GM12873 (cell line): ENCODE results near the gene TRAIP.

Source experiments
- TF ChIP-seq, protein P1 (sequence below): IDR thresholded peaks from 2 replicates; pipeline ENCODE4 v1.5.1; 2012; ENCODE audit warnings: low read depth, mild to moderate bottlenecking, moderate library complexity, low read length, control low read depth; ENCODE audit not compliant: insufficient read depth; ENCODE audit errors: missing control alignments

TRAIP gene

DNA sequence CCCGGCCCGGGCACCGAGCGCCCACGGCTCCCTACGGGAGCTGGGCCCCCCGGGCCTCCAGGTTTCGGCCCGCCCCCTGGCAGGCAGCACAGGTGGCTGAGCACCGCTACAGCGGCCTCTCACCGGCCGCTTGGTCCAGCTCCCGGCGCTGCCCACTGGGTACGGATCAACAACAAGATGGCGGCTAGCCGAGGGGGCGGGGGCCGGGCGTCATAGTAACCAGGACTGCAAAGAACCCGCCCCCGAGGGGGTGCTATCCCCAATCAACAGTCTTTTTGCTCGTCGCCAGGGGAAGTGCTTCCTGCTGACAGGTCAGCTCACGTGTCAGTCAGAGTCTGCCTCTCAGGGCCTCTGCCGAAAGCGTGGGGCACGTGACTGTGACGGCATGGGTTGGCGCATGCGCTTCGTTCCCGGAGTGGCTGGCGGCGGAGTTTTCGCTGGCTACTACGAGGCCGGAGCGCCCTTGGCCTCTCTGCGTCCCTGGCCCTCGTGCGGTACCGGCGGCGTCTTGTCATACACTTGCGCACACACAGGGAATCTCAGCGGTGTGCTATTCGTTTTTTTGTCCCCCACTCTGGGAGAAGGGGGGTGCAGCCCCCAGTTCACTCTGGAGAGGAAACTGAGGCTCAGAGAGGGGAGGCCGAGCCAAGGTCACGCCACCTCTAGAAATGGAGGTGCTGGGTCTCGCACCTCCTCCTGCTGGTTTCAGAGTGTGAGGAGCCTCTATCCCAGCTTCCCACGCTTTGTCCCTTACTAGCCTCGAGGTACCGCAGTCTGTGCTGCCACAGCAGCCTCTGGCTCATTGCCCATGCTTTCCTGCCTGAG lies 69.8 kb downstream of the TRAIP start, which contains the start of gene IP6K1:
Gene IP6K1, minus strand, starts transcription at position 186 of the 825 bp plus-strand sequence. CDS start 38,502 bp downstream, outside the sequence.
- TF ChIP-seq, protein P1, sequence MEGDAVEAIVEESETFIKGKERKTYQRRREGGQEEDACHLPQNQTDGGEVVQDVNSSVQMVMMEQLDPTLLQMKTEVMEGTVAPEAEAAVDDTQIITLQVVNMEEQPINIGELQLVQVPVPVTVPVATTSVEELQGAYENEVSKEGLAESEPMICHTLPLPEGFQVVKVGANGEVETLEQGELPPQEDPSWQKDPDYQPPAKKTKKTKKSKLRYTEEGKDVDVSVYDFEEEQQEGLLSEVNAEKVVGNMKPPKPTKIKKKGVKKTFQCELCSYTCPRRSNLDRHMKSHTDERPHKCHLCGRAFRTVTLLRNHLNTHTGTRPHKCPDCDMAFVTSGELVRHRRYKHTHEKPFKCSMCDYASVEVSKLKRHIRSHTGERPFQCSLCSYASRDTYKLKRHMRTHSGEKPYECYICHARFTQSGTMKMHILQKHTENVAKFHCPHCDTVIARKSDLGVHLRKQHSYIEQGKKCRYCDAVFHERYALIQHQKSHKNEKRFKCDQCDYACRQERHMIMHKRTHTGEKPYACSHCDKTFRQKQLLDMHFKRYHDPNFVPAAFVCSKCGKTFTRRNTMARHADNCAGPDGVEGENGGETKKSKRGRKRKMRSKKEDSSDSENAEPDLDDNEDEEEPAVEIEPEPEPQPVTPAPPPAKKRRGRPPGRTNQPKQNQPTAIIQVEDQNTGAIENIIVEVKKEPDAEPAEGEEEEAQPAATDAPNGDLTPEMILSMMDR, result no peak

GRCh38 chr3:49785565-49786356 lies 70.6 kb downstream of the TRAIP start:
- TF ChIP-seq, protein P1, result no peak

DNA sequence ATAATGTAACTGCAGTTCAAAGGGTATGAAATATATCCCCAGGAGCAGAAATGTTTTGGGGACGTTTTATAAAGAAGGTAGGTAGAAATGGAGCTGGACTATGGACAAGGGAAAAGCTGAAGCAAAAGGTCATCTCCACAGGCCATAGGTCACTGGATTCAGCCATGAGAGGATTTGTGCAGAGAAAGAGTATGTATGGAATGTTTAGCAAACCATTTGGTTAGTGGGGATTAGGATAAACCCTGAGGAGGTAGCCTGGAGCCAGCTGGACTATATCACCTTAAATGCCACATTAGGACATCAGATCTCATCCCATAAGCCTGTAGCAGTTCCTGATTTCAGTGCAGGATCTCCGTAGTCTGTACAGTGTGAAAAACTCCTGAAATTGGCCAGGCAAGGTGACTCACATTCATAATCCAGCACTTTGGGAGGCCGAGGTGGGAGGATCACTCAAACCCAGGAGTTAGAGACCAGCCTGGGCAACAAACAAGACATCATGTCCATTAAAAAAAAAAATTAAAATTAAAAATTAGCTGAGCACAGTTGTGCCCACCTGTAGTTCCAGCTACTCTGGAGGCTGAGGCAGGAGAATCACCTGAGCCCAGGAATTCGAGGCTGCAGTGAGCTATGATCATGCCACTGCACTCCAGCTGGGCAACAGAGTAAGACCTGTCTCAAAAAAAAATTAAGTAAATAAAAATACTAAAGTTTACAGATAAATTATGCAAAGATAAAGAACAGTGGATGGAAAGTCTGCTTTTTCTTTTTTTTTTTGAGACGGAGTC lies 74.8 kb downstream of the TRAIP start:
- TF ChIP-seq, protein P1, result no peak

DNA sequence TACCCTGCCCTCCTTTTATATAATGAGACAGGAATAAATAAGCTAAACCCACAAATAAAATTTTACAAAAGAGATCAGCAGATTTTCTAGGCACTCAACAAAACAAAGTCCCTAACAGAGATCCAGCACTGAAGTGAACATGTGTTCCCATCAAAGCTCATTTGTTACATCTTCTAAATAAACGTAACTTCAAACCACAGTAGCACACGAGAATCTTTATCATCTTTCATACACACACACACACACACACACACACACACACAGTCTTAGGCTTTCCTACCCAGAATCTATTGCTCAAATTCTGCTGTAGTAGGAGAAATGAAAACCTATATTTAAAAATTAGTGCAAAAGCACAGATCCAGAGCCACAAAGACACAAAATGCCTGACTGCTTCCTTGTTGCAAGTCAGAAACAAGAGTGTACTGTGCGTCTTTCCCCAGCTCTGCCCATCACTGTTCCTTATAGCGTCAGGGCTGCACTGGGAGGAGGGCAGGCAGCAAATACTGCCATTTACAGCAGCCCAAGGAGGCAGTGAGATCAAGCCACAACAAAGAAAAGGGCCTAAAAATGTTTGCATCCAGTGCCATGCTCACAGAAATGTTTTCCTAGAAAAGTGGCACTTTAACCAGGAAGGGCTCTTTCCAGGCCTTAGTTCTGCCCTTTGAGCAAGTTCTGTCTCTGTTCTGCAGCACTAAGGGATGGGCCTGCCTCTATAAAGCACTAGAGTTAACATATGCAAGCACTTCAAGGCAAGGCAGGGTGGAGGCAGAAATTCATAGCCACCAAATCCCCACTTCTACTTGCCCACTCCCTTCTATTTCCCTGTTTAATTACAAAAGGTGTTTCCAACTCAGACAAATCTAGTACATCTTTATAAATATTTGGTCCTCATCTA lies 76.0 kb downstream of the TRAIP start:
- TF ChIP-seq, protein P1, result no peak

DNA sequence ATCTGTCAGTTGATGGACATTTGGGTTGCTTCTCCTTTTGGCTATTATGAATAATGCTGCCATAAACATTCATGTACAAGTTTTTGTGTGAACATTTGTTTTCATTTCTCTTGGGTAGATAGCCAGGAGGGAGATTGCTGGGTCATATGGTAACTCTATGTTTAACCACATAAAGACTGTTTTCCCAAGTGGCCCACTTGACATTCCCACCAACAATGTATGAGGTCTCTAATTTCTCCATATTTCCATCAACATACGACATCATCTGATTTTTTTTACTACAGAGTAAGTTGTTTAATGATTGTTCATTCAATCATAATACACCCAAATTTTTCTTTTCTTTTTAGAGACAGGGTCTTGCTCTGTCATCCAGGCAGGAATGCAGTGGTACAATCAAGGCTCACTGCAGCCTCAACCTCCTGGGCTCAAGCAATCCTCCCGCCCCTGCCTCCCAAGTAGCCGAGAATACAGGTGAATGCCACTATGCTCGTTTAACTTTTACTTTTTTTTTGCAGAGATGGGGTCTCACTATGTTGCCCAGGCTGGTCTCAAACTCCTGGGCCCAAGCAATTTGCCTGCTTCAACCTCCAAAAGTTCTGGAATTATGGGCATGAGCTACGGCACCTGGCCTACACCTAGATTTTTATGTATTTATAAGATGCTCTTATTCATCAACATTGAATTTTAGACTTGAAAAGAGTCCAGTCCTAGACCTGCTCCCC lies 76.8 kb downstream of the TRAIP start:
- TF ChIP-seq, protein P1, result no peak
